Activated CD4-positive, alpha-beta T cell treated with anti-CD3 and anti-CD28 coated beads, Interleukin-2, amount 50 U/mL, for 24 hours (primary cell): ENCODE results near the gene KLHL40.

ENCODE experiments used
- DNase-seq, 2 donors: peaks; one replicate each; pipeline ENCODE4 v3.0.0-alpha.2; 2020; ENCODE audit warnings: low read depth in 1 of 2, low spot score in 1 of 2

KLHL40 gene

GRCh38 chr3:42688487-42689420, 3.4 kb downstream of the KLHL40 start:
- DNase-seq, result no peak

DNA sequence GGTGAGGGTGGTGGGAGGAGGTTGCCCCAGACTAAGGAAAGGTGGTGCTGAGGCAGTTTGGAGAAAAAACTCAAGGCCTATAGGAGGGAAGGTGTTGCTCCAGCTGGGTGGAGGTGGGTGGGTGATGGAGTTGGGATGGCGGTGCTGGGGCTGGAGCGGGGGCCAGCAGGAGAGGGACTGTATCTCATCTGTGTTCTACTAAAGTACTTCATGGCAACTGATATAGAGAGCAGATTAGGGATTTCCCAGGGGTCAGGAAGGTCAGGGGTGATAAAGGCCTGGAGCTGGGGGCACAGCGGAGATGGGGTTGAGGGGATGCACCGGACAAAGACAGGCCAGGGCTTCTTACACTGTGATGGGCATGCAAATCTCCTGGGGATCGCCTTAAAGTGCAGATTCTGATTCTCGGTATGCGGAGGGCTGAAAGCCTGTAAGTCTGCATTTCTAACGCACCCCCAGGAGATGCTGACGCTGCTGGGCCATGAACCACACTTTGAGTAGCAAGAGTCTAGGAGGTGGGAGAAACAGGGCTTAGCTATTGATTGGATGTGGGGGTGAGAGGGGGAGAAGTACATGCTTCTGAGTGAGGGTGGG, 4.2 kb downstream of the KLHL40 start:
- no peak for DNase-seq

GRCh38 chr3:42690191-42690590, 4.9 kb downstream of the KLHL40 start:
- DNase-seq, result no peak

DNA sequence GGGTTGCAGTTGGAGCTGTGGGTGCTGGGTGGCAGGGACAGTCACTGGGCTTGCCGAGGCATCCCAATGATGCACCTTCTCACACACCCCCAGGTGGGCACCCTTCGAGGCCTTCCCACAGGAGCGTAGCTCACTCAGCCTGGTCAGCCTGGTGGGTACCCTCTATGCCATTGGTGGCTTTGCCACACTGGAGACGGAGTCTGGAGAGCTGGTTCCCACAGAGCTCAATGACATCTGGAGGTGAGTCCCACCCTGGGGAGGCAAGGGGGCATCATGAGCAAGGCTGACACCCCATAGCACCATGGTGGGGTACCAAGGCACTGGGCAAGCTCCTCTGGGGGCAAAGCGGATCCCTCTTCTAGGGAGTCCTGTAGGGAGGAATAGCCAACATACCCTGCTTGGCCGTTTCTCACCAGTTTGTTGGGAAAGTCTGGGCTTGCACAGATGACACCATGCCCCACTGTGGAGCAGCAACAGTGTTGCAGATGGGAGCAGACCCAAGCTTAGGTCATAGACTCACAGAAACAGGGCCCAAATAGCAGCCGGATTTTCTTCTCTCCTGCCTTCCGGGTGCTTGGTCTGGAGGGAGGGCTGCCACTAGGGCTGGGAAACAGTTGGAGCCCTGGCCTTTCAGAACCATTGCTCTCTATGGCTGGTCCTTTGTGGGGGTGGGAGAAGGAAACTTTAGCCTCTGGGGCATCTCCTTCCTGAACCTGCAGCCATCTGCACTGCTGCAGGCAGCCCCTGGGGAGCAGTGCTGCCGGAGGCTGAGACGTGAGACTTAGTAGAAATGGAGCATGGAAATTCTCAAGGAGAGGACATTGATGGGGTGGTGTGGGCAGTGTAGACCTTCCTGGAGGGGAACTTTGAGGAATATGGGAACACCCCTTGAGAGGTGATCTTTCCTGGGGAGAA, 5.7 kb downstream of the KLHL40 start:
- no peak for DNase-seq

- DNase-seq, result no peak
Measured at GRCh38 chr3:42691816-42692666, 6.7 kb downstream of the KLHL40 start.

DNA sequence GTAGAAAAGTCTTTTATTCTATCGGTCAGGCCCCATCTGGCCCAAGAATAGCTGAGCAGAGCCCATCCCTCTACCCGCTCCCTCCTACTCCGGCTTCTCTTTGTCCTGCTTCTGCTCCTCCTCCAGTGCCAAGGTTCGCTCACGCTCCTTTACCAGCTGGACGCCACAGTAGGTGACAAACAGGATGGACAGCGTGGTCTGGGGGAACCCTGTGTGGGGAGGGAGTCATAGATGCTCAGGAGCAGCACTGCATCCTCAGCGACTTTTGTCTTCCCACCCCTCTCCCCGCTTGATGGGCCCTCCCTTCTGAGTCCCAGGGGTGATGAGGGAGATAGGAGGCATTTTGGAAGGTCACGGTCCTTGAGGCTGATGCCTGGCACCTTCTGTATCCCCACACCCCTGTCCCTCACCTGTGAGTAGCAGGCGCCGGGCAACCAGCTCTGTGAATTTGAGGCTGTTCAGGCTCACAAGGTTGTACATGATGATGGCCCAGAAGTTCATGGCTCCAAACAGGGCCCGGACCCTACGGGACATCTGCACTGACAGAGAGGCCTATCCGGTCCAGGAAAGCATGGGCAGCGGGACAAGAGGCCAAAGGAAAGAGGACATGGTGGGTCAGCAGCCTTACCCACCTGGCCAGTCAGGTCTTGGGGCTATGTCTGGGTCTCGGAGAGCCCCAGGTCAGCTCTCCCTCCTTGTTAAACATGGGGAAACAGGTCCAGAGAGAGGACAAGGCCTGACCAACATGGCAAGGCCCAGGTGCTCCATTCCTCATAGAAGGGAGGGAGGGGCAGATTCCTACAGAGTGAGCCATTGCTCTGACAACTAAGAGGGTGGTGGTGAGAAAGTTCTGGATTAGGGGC, 7.6 kb downstream of the KLHL40 start:
- no peak for DNase-seq

DNA sequence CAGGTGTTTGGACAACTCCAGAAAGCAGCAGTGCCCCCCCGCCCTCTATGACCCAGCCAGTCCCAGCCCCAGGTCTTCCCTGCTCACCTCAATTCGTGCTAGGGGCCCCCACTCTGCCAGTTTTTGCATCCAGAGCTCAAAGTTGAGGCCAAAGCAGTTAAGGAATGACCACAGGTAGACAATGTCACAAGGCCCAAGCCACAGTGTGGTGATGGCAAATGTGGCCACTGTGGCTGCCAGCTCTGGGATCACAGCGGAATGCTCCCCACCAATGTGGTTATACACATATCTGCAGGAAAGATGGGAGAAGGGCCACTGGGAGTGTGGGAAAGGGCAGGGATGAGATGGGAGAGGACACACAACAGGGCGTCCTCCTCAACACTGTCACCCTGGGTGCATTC, 8.2 kb downstream of the KLHL40 start:
- no peak for DNase-seq

GRCh38 chr3:42694366-42694765, 9.0 kb downstream of the KLHL40 start:
- DNase-seq, result no peak

DNA sequence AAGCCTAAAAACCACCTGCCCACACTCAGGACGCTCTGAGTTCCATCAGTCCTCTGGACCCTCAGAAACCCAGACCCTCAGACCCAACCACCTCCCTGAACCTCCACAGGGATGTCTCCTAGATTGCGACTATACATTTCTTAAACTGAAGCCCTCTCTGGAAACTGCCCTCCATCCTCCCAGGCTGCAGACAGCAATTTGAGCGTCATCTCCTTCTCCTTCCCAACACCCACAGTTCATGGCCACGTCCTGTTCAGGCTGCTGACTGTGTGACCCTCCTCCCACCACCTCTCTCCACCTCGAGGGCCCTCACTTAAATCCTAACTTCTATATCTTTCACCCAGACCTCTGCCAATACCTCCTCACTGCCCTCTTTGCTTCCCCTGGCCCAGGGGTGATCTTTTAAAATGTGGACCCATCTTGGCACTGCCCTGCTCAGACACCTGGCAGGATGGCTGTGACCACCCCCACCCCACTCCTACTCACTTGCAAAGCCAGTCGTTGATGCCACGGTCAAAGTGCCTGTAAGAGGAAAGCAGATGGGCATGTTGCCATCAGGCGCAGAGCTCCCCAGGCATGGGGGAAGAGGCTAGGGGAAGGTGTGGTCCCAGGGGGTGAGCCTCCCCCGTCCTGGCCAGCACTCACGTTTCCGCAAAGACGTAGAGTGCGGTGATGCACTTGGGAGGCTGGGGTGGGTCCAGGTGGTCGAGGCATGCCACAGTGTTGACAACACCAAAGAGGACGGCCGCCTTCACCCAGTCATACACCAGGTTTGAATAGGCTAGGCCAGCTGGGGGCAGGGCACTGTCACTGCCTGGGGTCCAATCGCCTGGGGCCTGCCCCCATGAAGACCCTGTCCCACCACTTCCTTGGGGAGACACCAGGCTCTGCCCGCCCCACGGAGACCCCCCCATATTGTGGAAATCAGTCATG, 11.3 kb downstream of the KLHL40 start:
- DNase-seq, result no peak

DNA sequence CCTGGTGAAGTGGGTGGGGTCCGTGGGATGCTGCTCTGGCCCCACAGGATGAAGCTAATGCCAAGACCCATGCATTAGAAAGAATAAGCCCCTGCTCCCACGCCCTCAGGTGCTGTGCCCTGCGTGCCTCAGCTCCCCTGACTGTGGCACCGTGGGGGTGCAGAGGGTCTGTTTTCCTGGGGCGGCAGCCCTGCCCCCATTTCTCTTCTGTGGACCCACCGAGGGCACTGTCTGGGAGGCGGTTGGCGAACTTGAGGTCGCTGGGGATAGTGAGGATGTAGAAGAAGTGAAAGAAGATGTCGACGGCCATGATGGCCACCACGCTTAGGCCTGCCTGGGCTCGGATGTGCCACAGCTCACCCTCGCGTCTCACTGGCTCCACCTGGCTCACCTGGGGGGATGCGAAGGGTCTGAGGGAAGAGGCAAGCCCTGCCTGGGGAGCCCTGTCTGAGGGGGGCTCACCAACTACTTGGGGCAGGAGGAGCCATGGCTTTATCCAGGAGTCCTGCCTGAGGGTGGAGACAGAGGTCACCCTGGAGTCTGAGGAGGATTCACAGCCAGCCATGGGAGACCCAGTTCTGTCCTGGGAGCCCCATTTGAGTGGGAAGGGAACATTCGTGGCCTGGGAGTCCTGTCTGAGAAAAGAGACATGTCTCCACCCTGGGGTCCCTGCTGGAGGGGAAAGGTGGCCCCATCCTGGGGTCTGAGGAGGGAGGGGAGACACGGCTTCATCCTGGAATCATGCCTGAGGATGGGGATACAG, 12.1 kb downstream of the KLHL40 start:
- DNase-seq, result no peak

DNA sequence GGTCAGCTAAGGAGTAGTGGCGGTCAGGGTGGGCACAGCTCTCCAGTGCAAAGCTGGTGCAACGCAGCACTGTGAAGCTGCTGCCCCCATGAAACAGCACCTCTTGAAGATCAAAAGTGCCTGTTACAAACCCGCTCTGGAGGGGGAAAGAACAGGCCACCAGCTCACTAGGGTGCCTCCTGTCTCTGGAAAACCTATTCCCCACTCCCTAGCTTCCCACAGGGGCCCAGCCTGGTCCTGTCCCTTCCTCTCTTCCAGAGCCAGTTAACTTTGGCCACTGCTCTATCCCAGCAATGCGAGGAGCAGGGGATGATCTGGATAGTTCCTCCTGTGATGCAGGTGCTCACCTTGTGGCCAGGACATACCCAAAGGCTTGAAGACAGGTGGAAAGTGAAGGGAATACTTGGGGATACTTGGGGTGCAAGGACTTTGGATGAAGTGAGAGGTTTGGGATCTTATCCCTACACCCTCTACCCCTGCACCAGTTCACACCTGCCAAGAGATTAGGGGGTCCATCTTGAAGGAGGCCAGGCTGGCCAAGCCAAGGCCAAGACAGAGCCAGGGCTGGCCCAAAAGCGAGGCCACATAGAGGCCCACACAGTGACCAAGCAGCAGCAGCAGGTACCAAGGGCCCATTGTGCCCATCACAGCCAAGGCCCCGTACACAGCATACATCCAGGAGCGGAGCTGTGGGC, 13.0 kb downstream of the KLHL40 start:
- no peak for DNase-seq

GRCh38 chr3:42698911-42699230, 13.5 kb downstream of the KLHL40 start:
- DNase-seq, result no peak

GRCh38 chr3:42699511-42699971, 14.2 kb downstream of the KLHL40 start:
- DNase-seq, result no peak

- no peak for DNase-seq
Measured at GRCh38 chr3:42700366-42701288, 15.3 kb downstream of the KLHL40 start.

DNA sequence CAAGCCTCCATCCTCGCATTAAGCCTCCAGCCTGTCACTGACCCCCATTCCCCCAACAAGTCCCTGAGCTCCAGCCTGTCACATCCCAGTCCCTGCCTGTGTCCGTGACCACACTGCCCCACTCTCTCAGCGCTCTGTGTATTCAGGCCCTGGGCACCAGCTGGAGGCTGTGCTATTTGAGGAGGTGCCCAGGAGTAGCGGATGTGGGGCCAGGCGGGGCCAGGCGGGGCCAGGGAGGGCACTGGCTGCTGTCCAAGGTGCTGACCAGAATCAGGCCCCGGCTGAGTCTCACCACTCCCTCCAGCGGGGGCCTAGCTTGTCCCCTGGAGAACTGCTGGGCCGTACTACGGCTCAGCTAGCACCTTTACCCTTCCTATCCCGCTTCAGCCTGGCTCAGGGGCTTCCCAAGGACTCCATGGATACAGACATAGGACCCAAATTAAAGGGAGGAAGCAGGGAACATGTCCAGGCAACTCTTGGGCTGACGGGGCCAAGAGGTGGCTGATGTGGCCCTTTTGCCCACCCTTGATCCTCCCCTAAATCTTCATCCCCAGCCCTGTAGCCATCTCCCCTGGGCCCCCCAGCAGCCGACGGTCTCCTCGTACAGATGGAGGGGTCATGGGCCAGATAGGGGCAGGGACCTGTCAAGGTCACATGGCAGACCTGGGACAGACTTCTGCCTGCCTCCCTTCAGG, 16.2 kb downstream of the KLHL40 start:
- peak; percentile 21 for DNase-seq
